ENCODE results near the gene TMEM94. TPM values are rescaled to one million over a fixed set of nuclear protein-coding genes. Genes with fewer than 3 reads are reported as not detected.

TMEM94 gene
- total RNA-seq, 3 donors from 2014 or later = 45.1 to 62.5 (median 51.1) TPM

DNA sequence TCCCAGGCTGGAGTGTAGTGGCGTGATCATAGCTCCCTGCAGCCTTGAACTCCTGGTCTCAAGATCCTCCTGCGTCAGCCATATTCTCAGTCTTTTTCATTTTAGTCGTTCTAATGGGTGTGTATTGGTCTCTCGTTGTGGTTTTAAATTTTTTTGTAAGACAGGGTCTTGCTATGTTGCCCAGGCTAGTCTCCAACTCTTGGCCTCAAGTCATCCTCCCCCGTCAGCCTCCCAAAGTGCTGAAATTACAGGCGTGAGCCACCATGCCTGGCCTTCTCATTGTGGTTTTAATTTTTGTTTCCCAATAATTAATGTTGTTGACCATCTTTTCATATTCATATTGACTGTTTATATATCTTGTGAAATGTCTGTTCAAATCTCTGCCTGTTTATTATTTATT lies 8.6 kb downstream of the TMEM94 start:
- Histone ChIP-seq H3K4me3 (no peak overlapping the region), H3K27ac (no peak overlapping the region), H3K27me3 (no peaks in the 10 kb centered on the region), H3K4me1 (no peaks in the 10 kb centered on the region), H3K36me3 (no peaks in the 10 kb centered on the region), H3K9me3 (no peaks in the 10 kb centered on the region)
- TF ChIP-seq POLR2A (IDR thresholded peaks at IDR 0.05) = no peak
- TF ChIP-seq POLR2AphosphoS5 (IDR thresholded peaks at IDR 0.05) = no peak
- TF ChIP-seq CTCF (IDR thresholded peaks at IDR 0.05) = no peak
- no peak for DNase-seq (ENCODE audit: low spot score in 2 of 2)
- intact Hi-C loops (cut with DNase I; ENCODE audit: low total_unique reads) = loop anchor here (10.0 kb wide), 1 partner anchor 1880 kb away; no protein-coding TSS in a partner anchor

GRCh38 chr17:75468291-75468754 lies 11.9 kb downstream of the TMEM94 start:
- no peak for TF ChIP-seq POLR2AphosphoS5 (IDR thresholded peaks at IDR 0.05)
- TF ChIP-seq POLR2A (IDR thresholded peaks at IDR 0.05) = no peak
- DNase-seq (ENCODE audit: low spot score in 2 of 2) = no peak

DNA sequence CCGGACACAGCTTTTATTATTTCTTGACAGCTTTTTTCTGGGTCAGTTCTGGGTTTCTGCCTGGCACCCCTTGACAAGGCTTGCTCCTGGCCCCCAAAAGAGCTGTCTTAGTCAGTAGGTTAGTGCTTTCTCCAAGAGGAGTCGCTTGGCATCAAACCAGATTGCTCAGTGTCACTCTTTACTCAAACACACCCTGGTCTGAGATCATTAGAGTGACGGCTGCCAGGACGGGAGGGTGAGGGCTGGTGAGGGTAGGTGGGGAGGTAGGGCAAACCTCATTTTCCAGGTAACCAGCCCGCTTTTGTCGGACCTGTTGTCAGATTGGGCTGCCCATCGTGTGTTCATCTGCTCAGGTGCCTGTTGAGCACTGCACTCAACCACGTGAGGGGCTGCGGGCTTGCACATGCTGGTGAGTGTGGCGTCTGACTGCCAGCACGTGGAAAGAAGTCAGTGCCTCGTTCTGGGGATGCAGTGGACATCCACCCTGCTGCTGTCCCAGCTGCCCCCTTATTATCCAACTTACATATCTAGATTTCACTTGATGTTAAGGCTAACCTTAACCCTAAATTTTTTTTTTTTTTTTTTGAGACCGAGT lies 12.4 kb downstream of the TMEM94 start:
- H3K27me3 ChIP-seq = no peaks in the 10 kb centered on the region
- H3K36me3 ChIP-seq = no peaks in the 10 kb centered on the region
- no peak for TF ChIP-seq POLR2AphosphoS5 (IDR thresholded peaks at IDR 0.05)
- TF ChIP-seq CTCF (IDR thresholded peaks at IDR 0.05) = no peak
- TF ChIP-seq POLR2A (IDR thresholded peaks at IDR 0.05) = no peak
- H3K4me3 ChIP-seq = no peak overlapping the region
- H3K4me1 ChIP-seq = no peaks in the 10 kb centered on the region
- intact Hi-C loops (cut with DNase I; ENCODE audit: low total_unique reads) = loop anchor here (2.0 to 10.0 kb wide), 2 partner anchors 44 to 1876 kb away; no protein-coding TSS in a partner anchor
- no peaks in the 10 kb centered on the region for H3K9me3 ChIP-seq
- no peak overlapping the region for H3K27ac ChIP-seq
- DNase-seq (ENCODE audit: low spot score in 2 of 2) = no peak

More at GRCh38 chr17:75468291-75468754, 11.9 kb downstream of the TMEM94 start:
- Histone ChIP-seq H3K27me3 (no peaks in the 10 kb centered on the region), H3K4me1 (no peaks in the 10 kb centered on the region), H3K27ac (no peak overlapping the region), H3K36me3 (no peaks in the 10 kb centered on the region), H3K4me3 (no peak overlapping the region), H3K9me3 (no peaks in the 10 kb centered on the region)
- intact Hi-C loops (cut with DNase I; ENCODE audit: low total_unique reads) = loop anchor here (2.0 to 10.0 kb wide), 2 partner anchors 44 to 1876 kb away; no protein-coding TSS in a partner anchor

DNA sequence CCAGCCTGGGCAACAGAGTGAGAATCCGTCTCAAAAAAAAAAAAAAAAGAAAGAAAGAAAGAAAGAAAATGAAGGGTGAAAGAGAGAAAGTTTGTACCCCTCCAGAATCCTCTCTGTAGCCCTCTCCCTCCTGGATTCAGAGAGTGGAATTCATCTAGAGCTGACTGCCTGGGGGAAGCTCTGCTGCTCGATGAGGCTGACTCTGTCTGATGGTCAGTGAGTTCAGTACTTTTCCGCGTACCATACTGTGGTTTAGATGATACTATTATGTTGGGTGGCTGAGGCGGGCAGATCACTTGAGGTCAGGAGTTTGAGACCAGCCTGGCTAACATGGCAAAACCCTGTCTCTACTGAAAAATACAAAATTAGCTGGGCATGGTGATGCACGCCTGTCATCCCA lies 14.8 kb downstream of the TMEM94 start:
- intact Hi-C loops (cut with DNase I; ENCODE audit: low total_unique reads) = no loop called here
- no peak for DNase-seq (ENCODE audit: low spot score in 2 of 2)
- H3K4me3 ChIP-seq = no peak overlapping the region

DNA sequence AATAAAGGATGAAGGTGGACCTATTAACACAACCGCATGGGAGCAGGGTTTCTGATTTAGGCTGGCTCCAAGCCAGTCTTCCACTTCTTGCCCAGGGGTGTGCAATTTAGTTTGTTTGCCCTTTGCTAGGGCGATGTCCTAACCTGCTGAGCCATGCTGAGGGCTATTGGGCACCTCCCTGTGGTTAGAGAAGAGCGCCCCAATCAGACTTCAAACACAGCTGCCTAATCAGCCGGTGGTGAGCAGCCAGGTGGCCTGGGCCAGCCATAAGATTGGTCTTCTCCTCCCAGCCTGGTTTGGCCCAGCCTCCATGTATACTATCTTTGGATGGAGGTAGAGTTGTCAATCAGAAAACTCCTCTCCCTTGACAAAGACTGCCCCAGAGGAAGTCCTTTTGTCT lies 15.7 kb downstream of the TMEM94 start:
- TF ChIP-seq CTCF (IDR thresholded peaks at IDR 0.05) (no peak), POLR2A (IDR thresholded peaks at IDR 0.05) (no peak), POLR2AphosphoS5 (IDR thresholded peaks at IDR 0.05) (no peak)
- no peak overlapping the region for H3K4me3 ChIP-seq
- H3K36me3 ChIP-seq = no peaks in the 10 kb centered on the region
- H3K27ac ChIP-seq = no peak overlapping the region
- DNase-seq (ENCODE audit: low spot score in 2 of 2) = no peak
- no peaks in the 10 kb centered on the region for H3K27me3 ChIP-seq
- H3K4me1 ChIP-seq = peaks cover 0 to 6% of the 10 kb centered on the region in 2 donors
- intact Hi-C loops (cut with DNase I; ENCODE audit: low total_unique reads) = no loop called here
- no peaks in the 10 kb centered on the region for H3K9me3 ChIP-seq

More for the DNA sequence above, 14.8 kb downstream of the TMEM94 start:
- TF ChIP-seq CTCF (IDR thresholded peaks at IDR 0.05) = no peak
- no peak for TF ChIP-seq POLR2AphosphoS5 (IDR thresholded peaks at IDR 0.05)
- TF ChIP-seq POLR2A (IDR thresholded peaks at IDR 0.05) = no peak
- Histone ChIP-seq H3K36me3 (no peaks in the 10 kb centered on the region), H3K27me3 (no peaks in the 10 kb centered on the region), H3K9me3 (no peaks in the 10 kb centered on the region), H3K4me1 (no peaks in the 10 kb centered on the region), H3K27ac (no peak overlapping the region)
